Fibroblast of lung (primary cell): ENCODE results near the gene APBB2.

Experiments used
- CTCF ChIP-seq, 2 donors: IDR thresholded peaks in 1 of 2; conservative IDR thresholded peaks in 1 of 2; 1 replicate in 1 of 2; 2 replicates in 1 of 2; pipeline ENCODE4 v1.5.1; 2011 to 2012; ENCODE audit warnings: low read length in 2 of 2, control low read depth in 1 of 2, inconsistent platforms in 1 of 2, low read depth in 1 of 2, mild to moderate bottlenecking in 1 of 2
- EZH2 ChIP-seq: IDR thresholded peaks from 2 replicates; pipeline ENCODE4 v1.5.1; 2012; ENCODE audit warnings: low read length, control low read depth, mild to moderate bottlenecking; ENCODE audit errors: missing control alignments

- TF ChIP-seq CTCF (conservative IDR thresholded peaks at IDR 0.05 in 1 of 2, IDR thresholded peaks at IDR 0.05 in 1 of 2; ENCODE audit: low read depth in 1 of 2, low read length in 2 of 2), result no peak
- TF ChIP-seq EZH2, result no peak
Measured at GRCh38 chr4:41256131-41256739, 41.9 kb upstream of the APBB2 start.
